Heart left ventricle (tissue), 16 donors: ENCODE results near the gene RETN. TPM values are rescaled to one million over a fixed set of nuclear protein-coding genes. Genes with fewer than 3 reads are reported as not detected.

Source experiments
- ATAC-seq, 4 donors: fragments of 200-7000 bp; cut with Tn5 transposase; one replicate each; pipeline ENCODE4 v1.9.1; 2020 to 2022; ENCODE audit warnings: moderate library complexity in 4 of 4, mild to moderate bottlenecking in 3 of 4, moderate number of reproducible peaks in 1 of 4
- DNase-seq, 5 donors: peaks; one replicate each; pipeline ENCODE4 v3.0.0-alpha.2; 2020
- H3K27ac ChIP-seq, 12 donors: fragments of 200-600 bp; sonication (generic) in 4 of 12; one replicate each; pipeline versions ENCODE4 v1.5.0 to v1.8.0; 2016 to 2022; ENCODE audit warnings: mild to moderate bottlenecking in 2 of 12
- H3K27me3 ChIP-seq, 9 donors: fragments of 200-600 bp; sonication (generic) in 2 of 9; one replicate each; pipeline versions ENCODE4 v1.5.1 to v1.8.0; 2016 to 2022; ENCODE audit warnings: mild to moderate bottlenecking in 3 of 9
- H3K36me3 ChIP-seq, 9 donors: fragments of 200-600 bp; sonication (generic) in 2 of 9; one replicate each; pipeline versions ENCODE4 v1.5.0 to v1.8.0; 2018 to 2022; ENCODE audit warnings: mild to moderate bottlenecking in 2 of 9
- H3K4me1 ChIP-seq, 12 donors: fragments of 200-600 bp; sonication (generic) in 4 of 12; one replicate each; pipeline versions ENCODE4 v1.5.0 to v1.8.0; 2016 to 2022; ENCODE audit warnings: mild to moderate bottlenecking in 3 of 12
- H3K4me3 ChIP-seq, 12 donors: fragments of 200-600 bp; sonication (generic) in 4 of 12; one replicate each; pipeline versions ENCODE4 v1.5.0 to v1.8.0; 2017 to 2022; ENCODE audit warnings: mild to moderate bottlenecking in 9 of 12, moderate library complexity in 4 of 12
- H3K9me3 ChIP-seq, 12 donors: fragments of 200-600 bp; sonication (generic) in 4 of 12; one replicate each; pipeline versions ENCODE4 v1.5.0 to v1.8.0; 2016 to 2022; ENCODE audit warnings: mild to moderate bottlenecking in 1 of 12
- CTCF ChIP-seq, 12 donors: fragments of 200-600 bp; sonication (generic) in 4 of 12; IDR thresholded peaks; one replicate each; pipeline versions ENCODE4 v1.5.0 to v1.8.0; 2018 to 2022; ENCODE audit warnings: antibody characterized with exemption in 12 of 12, mild to moderate bottlenecking in 5 of 12
- POLR2A ChIP-seq, 2 donors: fragments of 450-650 bp; IDR thresholded peaks; one replicate each; pipeline ENCODE4 v1.6.1; 2017; ENCODE audit warnings: antibody characterized with exemption in 2 of 2, mild to moderate bottlenecking in 2 of 2, moderate library complexity in 2 of 2
- WGBS, 4 donors: extraction: QIAGEN DNeasy Blood & Tissue Kit in 2 of 4; methylation state at CpG; one replicate each; pipeline versions ENCODE4 v1.1.5 to v1.1.7; 2013 to 2018; 5-methylcytosine and 5-hydroxymethylcytosine counted together
- intact Hi-C, 10 donors: fragments of 100-400 bp; cut with DNase I; formaldehyde crosslinking; loops; one replicate each; pipeline versions ENCODE4 v1.11.1 to v1.14.2; 2022
- polyA plus RNA-seq, 2 donors: library from polyadenylated mRNA; stranded (reverse); fragments of 200-250 nt; gene quantifications; one replicate each; pipeline ENCODE4 v1.2.3, GENCODE V29; 2013
- total RNA-seq, 9 donors: library from RNA; depleted of rRNA in 2 of 9; stranded (reverse); fragments of >200 nt in 2 of 9; fragmentation: NEBNext Ultra II Directional in 3 of 9; extraction: Animal tissue kit (Norgen Biotek cat#: 25700) in 3 of 9; gene quantifications; one replicate each; pipeline versions ENCODE4 v1.1.0 to v1.2.4, GENCODE V29; 2016 to 2023
- donor health status: ischemic (EF 13 %, LVEDD 7.1; RV severe dilation, severe dysfunction).
- donor health status: healthy with polysubstance abuse.
- donor health status: DM: no; HTN: yes; CAD: no.
- donor health status: DM: no; HTN: no; CAD: no.
- donor health status: ischemic (EF 25% LVEDD 6.9; RV normal size, moderate dysfunction).
- donor health status: ischemic (EF 25% LVEDD 5.7; RV mildly dilated, moderate dysfunction).
- donor health status: healthy.
- donor health status: DM: yes; HTN: yes; CAD: no.
- donor health status: ischemic (EF 35%, LVEDD 5.7; RV mildly dilated, moderate dysfunction).
- donor health status: nonischemic (EF 11% LVEDD 7.7; RV severe dilation, severe dysfunction).
- donor health status: DM: yes; HTN: yes; CAD: no.
- donor health status: PGD.
- donor health status: ischemic (EF 29% LVEDD 5.4; RV normal size, mild dysfunction).
- donor health status: nonischemic (EF 23%, LVEDD 6.1; RV moderate dilation, normal function).

Gene RETN
- total and polyA plus RNA-seq, 11 donors, result 2.6 to 9.2 (median 4.8) TPM; not detected in 8

GRCh38 chr19:7685546-7686445 is 16.9 kb downstream of the RETN start:
- Histone ChIP-seq H3K27me3 (peaks cover 0 to 20% (median 0%) of the 10 kb centered on the region in 9 donors), H3K4me1 (peaks cover 0 to 13% (median 6%) of the 10 kb centered on the region in 12 donors), H3K27ac (no peak overlapping the region), H3K9me3 (no peaks in the 10 kb centered on the region), H3K4me3 (no peak overlapping the region), H3K36me3 (peaks cover 0 to 35% (median 26%) of the 10 kb centered on the region in 9 donors)
- no peak for DNase-seq
- intact Hi-C loops, result loop anchor here in 5 of 10 donors (10.0 kb wide), 4 partner anchors 109 to 581 kb away; no protein-coding TSS in a partner anchor
- TF ChIP-seq POLR2A (IDR thresholded peaks at IDR 0.05) (no peak), CTCF (IDR thresholded peaks at IDR 0.05) (no peak)
- WGBS, 4 donors, result 37 to 50% (median 42%) methylated on average over 19 of the region's 19 CpGs
- no peak for ATAC-seq

- Histone ChIP-seq H3K4me3 (no peak overlapping the region), H3K36me3 (peaks cover 0 to 33% (median 26%) of the 10 kb centered on the region in 9 donors), H3K27ac (no peak overlapping the region), H3K27me3 (peaks cover 0 to 23% (median 0%) of the 10 kb centered on the region in 9 donors), H3K9me3 (no peaks in the 10 kb centered on the region), H3K4me1 (peaks cover 0 to 4% (median under 1%) of the 10 kb centered on the region in 12 donors)
- WGBS, 4 donors, result 82 to 86% (median 85%) methylated on average over 12 of the region's 12 CpGs
- intact Hi-C loops, result loop anchor here in 5 of 10 donors (10.0 kb wide), 4 partner anchors 108 to 582 kb away; no protein-coding TSS in a partner anchor
- ATAC-seq, result peak in 1 of 4 donors; percentile 21
- no peak for DNase-seq
- TF ChIP-seq POLR2A (IDR thresholded peaks at IDR 0.05) (no peak), CTCF (IDR thresholded peaks at IDR 0.05) (no peak)
Measured at GRCh38 chr19:7687177-7687576, 18.3 kb downstream of the RETN start.

GRCh38 chr19:7689165-7689564 is 20.3 kb downstream of the RETN start:
- no peak overlapping the region for H3K27ac ChIP-seq
- no peaks in the 10 kb centered on the region for H3K9me3 ChIP-seq
- no peak for DNase-seq
- ATAC-seq, result no peak
- H3K36me3 ChIP-seq, result peaks cover 0 to 13% (median 7%) of the 10 kb centered on the region in 9 donors
- H3K4me1 ChIP-seq, result no peaks in the 10 kb centered on the region
- H3K4me3 ChIP-seq, result no peak overlapping the region
- peaks cover 0 to 23% (median 0%) of the 10 kb centered on the region in 9 donors for H3K27me3 ChIP-seq
- 22 to 37% (median 28%) methylated on average over 23 of the region's 23 CpGs for WGBS, 4 donors
- intact Hi-C loops, result loop anchor here in 5 of 10 donors (10.0 kb wide), 4 partner anchors 106 to 584 kb away; no protein-coding TSS in a partner anchor
- TF ChIP-seq CTCF (IDR thresholded peaks at IDR 0.05) (no peak), POLR2A (IDR thresholded peaks at IDR 0.05) (no peak)

GRCh38 chr19:7690779-7691258 is 22.0 kb downstream of the RETN start:
- Histone ChIP-seq H3K4me3 (no peak overlapping the region), H3K27ac (no peak overlapping the region), H3K9me3 (no peaks in the 10 kb centered on the region), H3K27me3 (peaks cover 0 to 23% (median 4%) of the 10 kb centered on the region in 9 donors), H3K4me1 (no peaks in the 10 kb centered on the region), H3K36me3 (no peaks in the 10 kb centered on the region)
- ATAC-seq (no peak), DNase-seq (no peak)
- 86 to 94% (median 87%) methylated on average over 8 of the region's 8 CpGs for WGBS, 4 donors
- no peak for TF ChIP-seq POLR2A (IDR thresholded peaks at IDR 0.05)
- no peak for TF ChIP-seq CTCF (IDR thresholded peaks at IDR 0.05)
- intact Hi-C loops, result no loop called here
